Testis (tissue), 3 donors: Measurements from ENCODE around the gene ATRN. TPM values are rescaled to one million over a fixed set of nuclear protein-coding genes. Genes with fewer than 3 reads are reported as not detected.

Source experiments
- DNase-seq: peaks from one replicate; pipeline ENCODE4 v3.0.0-alpha.2; 2019
- H3K27ac ChIP-seq, 2 donors: fragments of 200-600 bp; sonication (generic); one replicate each; pipeline ENCODE4 v1.5.1; 2019
- H3K27me3 ChIP-seq: fragments of 200-600 bp; sonication (generic); one replicate; pipeline ENCODE4 v1.5.1; 2019
- H3K36me3 ChIP-seq: fragments of 200-600 bp; sonication (generic); one replicate; pipeline ENCODE4 v1.5.1; 2017; ENCODE audit warnings: low read depth; ENCODE audit errors: missing control alignments
- H3K4me1 ChIP-seq: fragments of 200-600 bp; sonication (generic); one replicate; pipeline ENCODE4 v1.5.1; 2019
- H3K4me3 ChIP-seq, 2 donors: fragments of 200-600 bp; sonication (generic); one replicate each; pipeline ENCODE4 v1.5.1; 2017 to 2019
- H3K9me3 ChIP-seq: fragments of 200-600 bp; sonication (generic); one replicate; pipeline ENCODE4 v1.5.1; 2017
- POLR2A ChIP-seq: fragments of 450-650 bp; IDR thresholded peaks from one replicate; pipeline ENCODE4 v1.6.1; 2017; ENCODE audit warnings: antibody characterized with exemption, mild to moderate bottlenecking, moderate library complexity
- WGBS, 2 donors: methylation state at CpG; one replicate each; pipeline ENCODE4 v1.1.5; 2018; 5-methylcytosine and 5-hydroxymethylcytosine counted together
- intact Hi-C: fragments of 100-400 bp; cut with DNase I; formaldehyde crosslinking; loops from one replicate; pipeline ENCODE4 v1.15.1; 2023; ENCODE audit warnings: low total_unique reads
- polyA plus RNA-seq: library from polyadenylated mRNA; stranded (reverse); fragments of 350-450 nt; fragmentation: Illumina TruSeq; extraction: RNeasy Lipid Tissue Mini Kit (QIAGEN cat#74804); gene quantifications from one replicate; pipeline ENCODE4 v1.2.3, GENCODE V29; 2014; ENCODE audit warnings: low read depth, low replicate concordance; ENCODE audit not compliant: insufficient read depth
- total RNA-seq, 2 donors: library from RNA; depleted of rRNA; stranded (reverse); fragments of >200 nt; gene quantifications; one replicate each; pipeline ENCODE4 v1.2.3, GENCODE V29; 2016
- TF ChIP-seq, protein P1 (sequence below), 3 experiments: fragments of 450-650 bp in 2 of 3; fragments of 200-600 bp in 1 of 3; sonication (generic) in 1 of 3; IDR thresholded peaks; one replicate each; pipeline ENCODE4 v1.5.1; 2016 to 2019; ENCODE audit warnings: antibody characterized with exemption in 3 of 3, mild to moderate bottlenecking in 2 of 3, moderate library complexity in 1 of 3

Gene ATRN
- total and polyA plus RNA-seq, 3 donors from 2014 or later, result 39.4 to 43.8 (median 42.7) TPM

DNA sequence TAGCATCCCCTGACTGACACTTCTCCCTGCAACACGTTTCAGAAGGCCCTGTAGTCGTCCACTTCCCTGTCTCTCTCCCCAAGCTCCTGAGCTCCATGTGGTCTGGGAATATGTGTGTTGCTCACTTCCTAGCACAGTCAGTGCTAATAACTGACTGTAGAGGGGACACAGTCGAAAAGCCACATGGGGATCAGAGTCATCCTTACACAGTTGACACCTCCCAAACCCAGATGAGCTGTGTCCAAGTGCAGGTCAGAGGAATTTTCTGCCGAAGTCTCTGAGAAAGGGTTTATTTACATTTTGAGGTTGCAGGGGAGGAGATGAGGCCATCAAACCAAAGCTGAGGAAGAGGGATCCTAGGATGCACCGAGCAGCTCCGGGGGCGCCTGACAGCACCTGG lies 214.5 kb downstream of the ATRN start:
- Histone ChIP-seq H3K4me3 (no peak overlapping the region), H3K36me3 (no peaks in the 10 kb centered on the region), H3K27ac (no peak overlapping the region), H3K4me1 (peaks cover 21% of the 10 kb centered on the region), H3K27me3 (no peaks in the 10 kb centered on the region), H3K9me3 (no peaks in the 10 kb centered on the region)
- 57 to 82% methylated on average over 7 of the region's 7 CpGs for WGBS, 2 donors
- no peak for DNase-seq
- TF ChIP-seq, protein P1, sequence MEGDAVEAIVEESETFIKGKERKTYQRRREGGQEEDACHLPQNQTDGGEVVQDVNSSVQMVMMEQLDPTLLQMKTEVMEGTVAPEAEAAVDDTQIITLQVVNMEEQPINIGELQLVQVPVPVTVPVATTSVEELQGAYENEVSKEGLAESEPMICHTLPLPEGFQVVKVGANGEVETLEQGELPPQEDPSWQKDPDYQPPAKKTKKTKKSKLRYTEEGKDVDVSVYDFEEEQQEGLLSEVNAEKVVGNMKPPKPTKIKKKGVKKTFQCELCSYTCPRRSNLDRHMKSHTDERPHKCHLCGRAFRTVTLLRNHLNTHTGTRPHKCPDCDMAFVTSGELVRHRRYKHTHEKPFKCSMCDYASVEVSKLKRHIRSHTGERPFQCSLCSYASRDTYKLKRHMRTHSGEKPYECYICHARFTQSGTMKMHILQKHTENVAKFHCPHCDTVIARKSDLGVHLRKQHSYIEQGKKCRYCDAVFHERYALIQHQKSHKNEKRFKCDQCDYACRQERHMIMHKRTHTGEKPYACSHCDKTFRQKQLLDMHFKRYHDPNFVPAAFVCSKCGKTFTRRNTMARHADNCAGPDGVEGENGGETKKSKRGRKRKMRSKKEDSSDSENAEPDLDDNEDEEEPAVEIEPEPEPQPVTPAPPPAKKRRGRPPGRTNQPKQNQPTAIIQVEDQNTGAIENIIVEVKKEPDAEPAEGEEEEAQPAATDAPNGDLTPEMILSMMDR (IDR thresholded peaks at IDR 0.05), result no peak
- no peak for TF ChIP-seq POLR2A
- intact Hi-C loops, result no loop called here

DNA sequence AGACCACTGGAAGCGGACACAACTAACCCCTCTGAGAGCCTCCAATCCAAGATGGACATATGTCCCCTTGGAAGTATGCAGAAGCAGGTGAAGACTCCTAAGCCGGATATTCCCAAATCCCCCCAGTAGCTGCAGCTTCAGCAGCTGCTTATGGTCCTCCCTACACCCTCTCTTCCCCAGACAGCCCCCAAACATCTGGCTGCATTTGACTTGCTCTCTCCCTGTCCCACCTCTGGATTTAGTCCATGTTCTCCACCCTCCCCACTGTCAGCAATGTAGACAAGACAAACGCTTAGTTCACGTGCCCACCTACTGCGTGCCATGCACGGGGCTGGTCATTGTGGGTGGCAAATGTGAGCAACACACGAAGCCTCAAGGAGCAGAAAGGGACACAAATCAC lies 215.6 kb downstream of the ATRN start:
- H3K9me3 ChIP-seq, result no peaks in the 10 kb centered on the region
- no peak overlapping the region for H3K27ac ChIP-seq
- no peaks in the 10 kb centered on the region for H3K27me3 ChIP-seq
- no peak for DNase-seq
- no peak overlapping the region for H3K4me3 ChIP-seq
- peaks cover 10% of the 10 kb centered on the region for H3K4me1 ChIP-seq
- intact Hi-C loops, result no loop called here
- H3K36me3 ChIP-seq, result no peaks in the 10 kb centered on the region
- no peak for TF ChIP-seq POLR2A
- TF ChIP-seq, protein P1 (IDR thresholded peaks at IDR 0.05), result no peak
- WGBS, 2 donors, result 76 to 82% methylated on average over 7 of the region's 7 CpGs

DNA sequence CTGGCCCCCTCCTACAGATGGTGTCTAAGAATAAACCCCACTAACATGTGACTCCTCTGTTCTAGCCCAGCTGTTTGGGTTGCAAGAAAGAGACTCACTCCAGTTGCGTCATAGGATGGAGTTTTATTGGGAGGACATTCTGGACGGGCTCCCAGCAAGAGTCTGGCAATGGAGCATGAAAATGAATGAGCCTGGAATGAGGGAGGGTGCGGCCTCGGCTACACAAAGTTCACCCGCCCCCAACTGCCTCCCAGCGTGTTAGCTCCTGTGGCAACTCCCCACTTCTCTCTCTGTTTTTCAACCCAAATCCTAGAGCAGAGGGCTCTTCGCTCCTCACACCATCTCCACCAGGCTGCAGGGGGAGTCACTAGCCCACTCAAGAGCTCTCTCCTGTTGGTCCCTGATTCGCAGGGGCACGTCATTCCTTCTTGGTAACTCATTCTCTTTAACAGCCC lies 216.1 kb downstream of the ATRN start:
- Histone ChIP-seq H3K36me3 (no peaks in the 10 kb centered on the region), H3K27ac (no peak overlapping the region), H3K4me1 (peaks cover 7% of the 10 kb centered on the region), H3K27me3 (no peaks in the 10 kb centered on the region), H3K9me3 (no peaks in the 10 kb centered on the region), H3K4me3 (no peak overlapping the region)
- TF ChIP-seq, protein P1 (IDR thresholded peaks at IDR 0.05), result no peak
- TF ChIP-seq POLR2A, result no peak
- WGBS, 2 donors, result 36 to 54% methylated on average over 9 of the region's 9 CpGs
- intact Hi-C loops, result no loop called here
- peak; percentile 86 for DNase-seq

DNA sequence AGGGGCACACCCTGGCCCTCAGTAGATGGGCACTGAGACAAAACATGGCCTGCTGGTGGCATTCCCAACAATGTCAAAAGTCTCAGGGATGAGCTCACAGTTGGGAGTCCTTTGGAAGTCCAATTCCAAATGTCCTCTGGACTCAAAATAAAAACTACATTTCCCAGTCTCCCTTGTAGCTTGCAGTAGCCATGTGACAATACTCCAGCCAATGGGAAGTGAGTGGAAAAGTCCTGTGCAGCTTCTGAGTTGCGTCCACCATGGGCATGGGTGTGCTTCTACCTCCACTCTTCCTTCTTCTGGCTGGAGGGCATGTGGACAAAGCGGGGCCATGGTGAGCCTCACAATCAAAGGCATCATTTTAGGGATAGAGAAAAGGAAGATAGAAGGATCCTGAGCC lies 216.8 kb downstream of the ATRN start:
- Histone ChIP-seq H3K9me3 (no peaks in the 10 kb centered on the region), H3K36me3 (no peaks in the 10 kb centered on the region), H3K4me3 (no peak overlapping the region), H3K27me3 (no peaks in the 10 kb centered on the region), H3K4me1 (peaks cover 7% of the 10 kb centered on the region), H3K27ac (no peak overlapping the region)
- TF ChIP-seq, protein P1 (IDR thresholded peaks at IDR 0.05), result no peak
- no peak for TF ChIP-seq POLR2A
- DNase-seq, result no peak
- WGBS, 2 donors, result 62 to 81% methylated on average over 2 of the region's 2 CpGs
- intact Hi-C loops, result no loop called here

DNA sequence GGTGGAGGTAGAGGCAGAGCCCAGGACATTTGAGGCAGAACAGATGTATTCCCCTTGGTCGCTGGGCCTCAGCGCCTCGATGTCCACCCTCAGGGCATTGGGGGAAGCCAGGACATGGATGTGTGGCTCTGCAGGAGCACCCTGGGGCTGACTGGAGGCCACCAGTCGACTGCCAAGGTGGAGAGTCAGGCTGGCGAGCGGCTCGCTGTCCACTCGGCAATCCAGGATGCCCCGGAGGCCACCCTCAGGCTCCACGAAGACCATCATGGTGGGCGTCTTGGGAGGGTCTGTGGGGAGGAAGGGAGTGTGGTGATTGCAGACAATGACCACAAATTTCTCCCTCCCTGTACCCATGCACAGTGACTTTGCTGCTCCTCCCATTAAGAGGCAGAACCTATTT lies 219.2 kb downstream of the ATRN start:
- H3K9me3 ChIP-seq, result no peaks in the 10 kb centered on the region
- H3K27ac ChIP-seq, result no peak overlapping the region
- H3K27me3 ChIP-seq, result no peaks in the 10 kb centered on the region
- intact Hi-C loops, result no loop called here
- 86 to 93% methylated on average over 10 to 11 of the region's 11 CpGs for WGBS, 2 donors
- no peak for TF ChIP-seq POLR2A
- TF ChIP-seq, protein P1 (IDR thresholded peaks at IDR 0.05), result no peak
- no peak overlapping the region for H3K4me3 ChIP-seq
- peaks cover 7% of the 10 kb centered on the region for H3K4me1 ChIP-seq
- DNase-seq, result no peak
- H3K36me3 ChIP-seq, result no peaks in the 10 kb centered on the region
